ENCODE data around the gene FFAR1. TPM values are rescaled to one million over a fixed set of nuclear protein-coding genes. Genes with fewer than 3 reads are reported as not detected.

FFAR1 gene
- total and polyA plus RNA-seq, 10 donors, result 0.16 to 0.52 (median 0.26) TPM; not detected in 3

DNA sequence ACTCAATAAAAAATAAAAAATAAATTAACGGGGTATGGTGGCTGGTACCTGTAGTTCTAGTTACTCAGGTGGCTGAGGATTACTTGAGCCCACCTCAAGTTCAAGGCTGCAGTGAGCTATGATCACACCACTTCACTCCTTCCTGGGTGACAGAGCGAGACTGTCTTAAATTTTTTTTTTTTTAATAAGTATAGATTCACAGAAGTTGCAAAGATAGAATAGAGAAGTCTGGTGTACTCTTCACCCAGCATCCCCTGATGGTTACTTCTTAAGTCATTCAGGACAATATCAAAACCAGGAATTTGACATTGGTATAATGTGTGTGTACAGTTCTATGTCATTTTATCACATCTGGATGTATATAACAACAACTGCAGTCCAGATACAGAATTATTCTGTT, 26.4 kb upstream of the FFAR1 start:
- intact Hi-C loops (cut with DNase I; ENCODE audit: low total_unique reads), result no loop called here
- WGBS, 5 donors, result 70 to 86% (median 75%) methylated on average over 2 of the region's 2 CpGs
- no peak overlapping the region for H3K4me3 ChIP-seq
- TF ChIP-seq, protein P1, sequence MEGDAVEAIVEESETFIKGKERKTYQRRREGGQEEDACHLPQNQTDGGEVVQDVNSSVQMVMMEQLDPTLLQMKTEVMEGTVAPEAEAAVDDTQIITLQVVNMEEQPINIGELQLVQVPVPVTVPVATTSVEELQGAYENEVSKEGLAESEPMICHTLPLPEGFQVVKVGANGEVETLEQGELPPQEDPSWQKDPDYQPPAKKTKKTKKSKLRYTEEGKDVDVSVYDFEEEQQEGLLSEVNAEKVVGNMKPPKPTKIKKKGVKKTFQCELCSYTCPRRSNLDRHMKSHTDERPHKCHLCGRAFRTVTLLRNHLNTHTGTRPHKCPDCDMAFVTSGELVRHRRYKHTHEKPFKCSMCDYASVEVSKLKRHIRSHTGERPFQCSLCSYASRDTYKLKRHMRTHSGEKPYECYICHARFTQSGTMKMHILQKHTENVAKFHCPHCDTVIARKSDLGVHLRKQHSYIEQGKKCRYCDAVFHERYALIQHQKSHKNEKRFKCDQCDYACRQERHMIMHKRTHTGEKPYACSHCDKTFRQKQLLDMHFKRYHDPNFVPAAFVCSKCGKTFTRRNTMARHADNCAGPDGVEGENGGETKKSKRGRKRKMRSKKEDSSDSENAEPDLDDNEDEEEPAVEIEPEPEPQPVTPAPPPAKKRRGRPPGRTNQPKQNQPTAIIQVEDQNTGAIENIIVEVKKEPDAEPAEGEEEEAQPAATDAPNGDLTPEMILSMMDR (IDR thresholded peaks at IDR 0.05 in 8 of 11, conservative IDR thresholded peaks at IDR 0.05 in 3 of 11), result no peak
- no peak for TF ChIP-seq POLR2A (IDR thresholded peaks at IDR 0.05)
- no peak for TF ChIP-seq POLR2AphosphoS5 (IDR thresholded peaks at IDR 0.05)
- no peaks in the 10 kb centered on the region for H3K36me3 ChIP-seq
- H3K4me1 ChIP-seq, result peaks cover 24 to 88% (median 63%) of the 10 kb centered on the region in 6 donors
- no peaks in the 10 kb centered on the region for H3K27me3 ChIP-seq (replicated peaks in 1 of 7)
- peak overlapping the region in 7 of 8 donors; percentile 55 to 84 (median 82) for H3K27ac ChIP-seq
- DNase-seq, result no peak
- peaks cover 0 to 9% (median 2%) of the 10 kb centered on the region in 8 donors for H3K9me3 ChIP-seq

GRCh38 chr19:35322014-35322413, 25.7 kb upstream of the FFAR1 start:
- no peak for TF ChIP-seq POLR2A (IDR thresholded peaks at IDR 0.05)
- TF ChIP-seq POLR2AphosphoS5 (IDR thresholded peaks at IDR 0.05), result no peak
- TF ChIP-seq, protein P1 (IDR thresholded peaks at IDR 0.05 in 8 of 11, conservative IDR thresholded peaks at IDR 0.05 in 3 of 11), result no peak
- 95 to 98% (median 96%) methylated on average over 9 of the region's 9 CpGs for WGBS, 5 donors
- intact Hi-C loops (cut with DNase I; ENCODE audit: low total_unique reads), result no loop called here
- Histone ChIP-seq H3K4me1 (peaks cover 24 to 81% (median 62%) of the 10 kb centered on the region in 6 donors), H3K36me3 (no peaks in the 10 kb centered on the region), H3K4me3 (no peak overlapping the region), H3K27me3 (replicated peaks in 1 of 7) (no peaks in the 10 kb centered on the region), H3K27ac (peak overlapping the region in 2 of 8 donors; percentile 47 to 82), H3K9me3 (peaks cover 0 to 9% (median 2%) of the 10 kb centered on the region in 8 donors)
- DNase-seq, result no peak

DNA sequence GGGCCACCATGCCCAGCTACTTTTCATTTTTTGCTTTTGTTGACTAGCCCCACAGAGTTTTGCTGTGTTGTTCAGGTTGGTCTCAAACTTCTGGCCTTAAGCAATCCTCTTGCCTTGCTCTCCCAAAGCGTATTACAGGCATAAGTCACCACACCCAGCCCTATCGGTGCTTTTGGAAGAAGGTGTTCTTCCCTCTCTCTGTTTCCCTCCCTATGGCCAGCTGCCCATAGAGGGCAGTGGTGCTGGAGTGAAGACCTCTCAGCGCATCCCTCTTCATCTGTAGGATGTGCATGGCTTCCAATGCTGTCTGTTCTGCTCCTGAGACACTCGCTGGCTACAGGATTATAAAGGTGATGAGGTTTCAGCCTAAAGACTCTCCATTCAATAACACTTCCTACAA, 20.1 kb upstream of the FFAR1 start:
- no peak for DNase-seq
- Histone ChIP-seq H3K27me3 (replicated peaks in 1 of 7) (peaks cover 0 to 13% (median 0%) of the 10 kb centered on the region in 7 donors), H3K4me1 (peaks cover 0 to 66% (median 21%) of the 10 kb centered on the region in 6 donors), H3K4me3 (no peak overlapping the region), H3K9me3 (no peaks in the 10 kb centered on the region), H3K27ac (peak overlapping the region in 1 of 8 donors; percentile 87), H3K36me3 (peaks cover 0 to 3% (median 0%) of the 10 kb centered on the region in 6 donors)
- intact Hi-C loops (cut with DNase I; ENCODE audit: low total_unique reads), result no loop called here
- TF ChIP-seq POLR2A (IDR thresholded peaks at IDR 0.05), result no peak
- no peak for TF ChIP-seq POLR2AphosphoS5 (IDR thresholded peaks at IDR 0.05)
- TF ChIP-seq, protein P1 (IDR thresholded peaks at IDR 0.05 in 8 of 11, conservative IDR thresholded peaks at IDR 0.05 in 3 of 11), result no peak
- WGBS, 5 donors, result 71 to 87% (median 86%) methylated on average over 4 of the region's 4 CpGs

GRCh38 chr19:35328851-35329285, 18.8 kb upstream of the FFAR1 start, which contains the start of gene CD22:
CD22 (plus strand) TSS chr19:35329187; CDS start chr19:35332041, 2,854 bp downstream.
- Histone ChIP-seq H3K36me3 (peaks cover 0 to 7% (median 0%) of the 10 kb centered on the region in 6 donors), H3K27me3 (replicated peaks in 1 of 7) (peaks cover 0 to 13% (median 0%) of the 10 kb centered on the region in 7 donors), H3K4me3 (peak within 1 kb of the TSS; percentile 29 to 77 (median 48)), H3K9me3 (no peaks in the 10 kb centered on the region), H3K27ac (peak within 1 kb of the TSS; percentile 17 to 90 (median 82)), H3K4me1 (peaks cover 0 to 66% (median 25%) of the 10 kb centered on the region in 6 donors)
- DNase-seq, result peak; percentile 87
- whole genome bisulfite sequencing, 5 donors, result 22 to 51% (median 34%) methylated on average over 12 of the region's 12 CpGs
- TF ChIP-seq POLR2A (IDR thresholded peaks at IDR 0.05) (peak in 2 of 3 donors; percentile 80 to 90), POLR2AphosphoS5 (IDR thresholded peaks at IDR 0.05) (peak in 2 of 3 donors; percentile 75 to 98)
- TF ChIP-seq, protein P1 (IDR thresholded peaks at IDR 0.05 in 8 of 11, conservative IDR thresholded peaks at IDR 0.05 in 3 of 11), result no peak
- intact Hi-C loops (cut with DNase I; ENCODE audit: low total_unique reads), result no loop called here

All from spleen (tissue), 11 donors.